Heart left ventricle (tissue), 16 donors: ENCODE results near the gene TRDN. TPM values are rescaled to one million over a fixed set of nuclear protein-coding genes. Genes with fewer than 3 reads are reported as not detected.

ENCODE experiments used
- ATAC-seq, 4 donors: fragments of 200-7000 bp; cut with Tn5 transposase; one replicate each; pipeline ENCODE4 v1.9.1; 2020 to 2022; ENCODE audit warnings: moderate library complexity in 4 of 4, mild to moderate bottlenecking in 3 of 4, moderate number of reproducible peaks in 1 of 4
- DNase-seq, 5 donors: peaks; one replicate each; pipeline ENCODE4 v3.0.0-alpha.2; 2020
- H3K27ac ChIP-seq, 12 donors: fragments of 200-600 bp; sonication (generic) in 4 of 12; one replicate each; pipeline versions ENCODE4 v1.5.0 to v1.8.0; 2016 to 2022; ENCODE audit warnings: mild to moderate bottlenecking in 2 of 12
- H3K27me3 ChIP-seq, 9 donors: fragments of 200-600 bp; sonication (generic) in 2 of 9; one replicate each; pipeline versions ENCODE4 v1.5.1 to v1.8.0; 2016 to 2022; ENCODE audit warnings: mild to moderate bottlenecking in 3 of 9
- H3K36me3 ChIP-seq, 9 donors: fragments of 200-600 bp; sonication (generic) in 2 of 9; one replicate each; pipeline versions ENCODE4 v1.5.0 to v1.8.0; 2018 to 2022; ENCODE audit warnings: mild to moderate bottlenecking in 2 of 9
- H3K4me1 ChIP-seq, 12 donors: fragments of 200-600 bp; sonication (generic) in 4 of 12; one replicate each; pipeline versions ENCODE4 v1.5.0 to v1.8.0; 2016 to 2022; ENCODE audit warnings: mild to moderate bottlenecking in 3 of 12
- H3K4me3 ChIP-seq, 12 donors: fragments of 200-600 bp; sonication (generic) in 4 of 12; one replicate each; pipeline versions ENCODE4 v1.5.0 to v1.8.0; 2017 to 2022; ENCODE audit warnings: mild to moderate bottlenecking in 9 of 12, moderate library complexity in 4 of 12
- H3K9me3 ChIP-seq, 12 donors: fragments of 200-600 bp; sonication (generic) in 4 of 12; one replicate each; pipeline versions ENCODE4 v1.5.0 to v1.8.0; 2016 to 2022; ENCODE audit warnings: mild to moderate bottlenecking in 1 of 12
- CTCF ChIP-seq, 12 donors: fragments of 200-600 bp; sonication (generic) in 4 of 12; IDR thresholded peaks; one replicate each; pipeline versions ENCODE4 v1.5.0 to v1.8.0; 2018 to 2022; ENCODE audit warnings: antibody characterized with exemption in 12 of 12, mild to moderate bottlenecking in 5 of 12
- POLR2A ChIP-seq, 2 donors: fragments of 450-650 bp; IDR thresholded peaks; one replicate each; pipeline ENCODE4 v1.6.1; 2017; ENCODE audit warnings: antibody characterized with exemption in 2 of 2, mild to moderate bottlenecking in 2 of 2, moderate library complexity in 2 of 2
- WGBS, 4 donors: extraction: QIAGEN DNeasy Blood & Tissue Kit in 2 of 4; methylation state at CpG; one replicate each; pipeline versions ENCODE4 v1.1.5 to v1.1.7; 2013 to 2018; 5-methylcytosine and 5-hydroxymethylcytosine counted together
- intact Hi-C, 10 donors: fragments of 100-400 bp; cut with DNase I; formaldehyde crosslinking; loops; one replicate each; pipeline versions ENCODE4 v1.11.1 to v1.14.2; 2022
- polyA plus RNA-seq, 2 donors: library from polyadenylated mRNA; stranded (reverse); fragments of 200-250 nt; gene quantifications; one replicate each; pipeline ENCODE4 v1.2.3, GENCODE V29; 2013
- total RNA-seq, 9 donors: library from RNA; depleted of rRNA in 2 of 9; stranded (reverse); fragments of >200 nt in 2 of 9; fragmentation: NEBNext Ultra II Directional in 3 of 9; extraction: Animal tissue kit (Norgen Biotek cat#: 25700) in 3 of 9; gene quantifications; one replicate each; pipeline versions ENCODE4 v1.1.0 to v1.2.4, GENCODE V29; 2016 to 2023
- donor health status: ischemic (EF 13 %, LVEDD 7.1; RV severe dilation, severe dysfunction).
- donor health status: healthy with polysubstance abuse.
- donor health status: DM: no; HTN: yes; CAD: no.
- donor health status: DM: no; HTN: no; CAD: no.
- donor health status: ischemic (EF 25% LVEDD 6.9; RV normal size, moderate dysfunction).
- donor health status: ischemic (EF 25% LVEDD 5.7; RV mildly dilated, moderate dysfunction).
- donor health status: healthy.
- donor health status: DM: yes; HTN: yes; CAD: no.
- donor health status: ischemic (EF 35%, LVEDD 5.7; RV mildly dilated, moderate dysfunction).
- donor health status: nonischemic (EF 11% LVEDD 7.7; RV severe dilation, severe dysfunction).
- donor health status: DM: yes; HTN: yes; CAD: no.
- donor health status: PGD.
- donor health status: ischemic (EF 29% LVEDD 5.4; RV normal size, mild dysfunction).
- donor health status: nonischemic (EF 23%, LVEDD 6.1; RV moderate dilation, normal function).

Gene TRDN
- total and polyA plus RNA-seq, 11 donors, result 39.0 to 577 (median 381) TPM

GRCh38 chr6:123333000-123333756 is 303.6 kb downstream of the TRDN start:
- Histone ChIP-seq H3K27me3 (no peaks in the 10 kb centered on the region), H3K36me3 (no peaks in the 10 kb centered on the region), H3K27ac (no peak overlapping the region), H3K4me3 (no peak overlapping the region), H3K9me3 (no peaks in the 10 kb centered on the region), H3K4me1 (no peaks in the 10 kb centered on the region)
- intact Hi-C loops, result no loop called here
- TF ChIP-seq POLR2A (IDR thresholded peaks at IDR 0.05) (no peak), CTCF (IDR thresholded peaks at IDR 0.05) (no peak)
- WGBS, 4 donors, result 61 to 75% (median 64%) methylated on average over 3 of the region's 3 CpGs
- no peak for DNase-seq
- ATAC-seq, result no peak

- Histone ChIP-seq H3K36me3 (no peaks in the 10 kb centered on the region), H3K27ac (no peak overlapping the region), H3K9me3 (no peaks in the 10 kb centered on the region), H3K27me3 (no peaks in the 10 kb centered on the region), H3K4me1 (no peaks in the 10 kb centered on the region), H3K4me3 (no peak overlapping the region)
- ATAC-seq, result no peak
- 82 to 87% (median 85%) methylated on average over 2 of the region's 2 CpGs for WGBS, 4 donors
- TF ChIP-seq CTCF (IDR thresholded peaks at IDR 0.05), result no peak
- TF ChIP-seq POLR2A (IDR thresholded peaks at IDR 0.05), result no peak
- no peak for DNase-seq
- intact Hi-C loops, result no loop called here
Observed at GRCh38 chr6:123332070-123332469, 304.7 kb downstream of the TRDN start.

DNA sequence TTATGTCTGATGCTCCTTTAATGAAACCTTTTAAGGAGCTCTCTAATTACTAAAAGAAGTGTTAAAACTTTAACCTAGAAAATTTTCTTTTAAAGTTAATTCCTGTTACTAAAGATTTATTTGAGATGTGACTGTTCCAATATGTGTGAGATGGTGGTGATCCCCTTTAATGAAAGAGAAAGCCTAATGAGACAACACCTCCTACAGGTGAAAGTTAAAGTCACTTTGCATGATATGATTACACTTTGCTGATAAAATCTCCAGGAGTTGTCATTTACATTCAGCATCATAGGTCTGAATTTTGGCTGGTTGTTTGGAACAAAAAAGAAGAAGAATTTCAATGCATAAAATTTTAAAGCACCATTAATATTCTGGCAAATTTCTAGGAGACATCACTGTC is 307.4 kb downstream of the TRDN start:
- H3K4me3 ChIP-seq, result no peak overlapping the region
- intact Hi-C loops, result no loop called here
- no peak overlapping the region for H3K27ac ChIP-seq
- DNase-seq, result no peak
- no peaks in the 10 kb centered on the region for H3K4me1 ChIP-seq
- H3K27me3 ChIP-seq, result no peaks in the 10 kb centered on the region
- TF ChIP-seq CTCF (IDR thresholded peaks at IDR 0.05) (no peak), POLR2A (IDR thresholded peaks at IDR 0.05) (no peak)
- no peak for ATAC-seq
- H3K36me3 ChIP-seq, result no peaks in the 10 kb centered on the region
- no peaks in the 10 kb centered on the region for H3K9me3 ChIP-seq

GRCh38 chr6:123323452-123324329 is 313.1 kb downstream of the TRDN start:
- no peak for TF ChIP-seq CTCF (IDR thresholded peaks at IDR 0.05)
- TF ChIP-seq POLR2A (IDR thresholded peaks at IDR 0.05), result no peak
- no peaks in the 10 kb centered on the region for H3K36me3 ChIP-seq
- H3K9me3 ChIP-seq, result no peaks in the 10 kb centered on the region
- no peak for DNase-seq
- intact Hi-C loops, result no loop called here
- no peak for ATAC-seq
- no peaks in the 10 kb centered on the region for H3K27me3 ChIP-seq
- no peak overlapping the region for H3K27ac ChIP-seq
- no peak overlapping the region for H3K4me3 ChIP-seq
- WGBS, 4 donors, result 78 to 83% (median 80%) methylated on average over 3 of the region's 3 CpGs
- H3K4me1 ChIP-seq, result no peaks in the 10 kb centered on the region
